ENCODE measurements around the gene C1orf35. TPM values are rescaled to one million over a fixed set of nuclear protein-coding genes. Genes with fewer than 3 reads are reported as not detected.

C1orf35 gene
- polyA plus RNA-seq, 3 donors: 6.9 to 34.2 (median 10.6) TPM

- WGBS (ENCODE audit: insufficient coverage): 75% methylated on average over 3 of the region's 3 CpGs
- intact Hi-C loops (cut with micrococcal nuclease): no loop called here
- Histone ChIP-seq H4K20me1 (ENCODE audit: insufficient read depth, low read length) (peaks cover 16% of the 10 kb centered on the region), H3K9ac (ENCODE audit: insufficient read depth, low read length, poor library complexity, severe bottlenecking) (no peak overlapping the region), H3K27ac (ENCODE audit: low read depth in 1 of 2, low read length in 2 of 2) (no peak overlapping the region), H3K79me2 (ENCODE audit: insufficient read depth, low read length) (no peaks in the 10 kb centered on the region), H3K4me3 (replicated peaks in 1 of 3; ENCODE audit: low read depth in 2 of 3, low read length in 3 of 3) (no peak overlapping the region), H3K27me3 (ENCODE audit: control insufficient read depth in 2 of 2, insufficient read depth in 2 of 2, low read length in 2 of 2) (peaks cover 4 to 19% of the 10 kb centered on the region in 2 donors), H3K4me2 (replicated peaks; ENCODE audit: extremely low read depth, low read length, poor library complexity, severe bottlenecking) (no peak overlapping the region), H2AFZ (ENCODE audit: insufficient read depth, low read depth, low read length, poor library complexity, severe bottlenecking) (no peak overlapping the region), H3K9me3 (replicated peaks in 1 of 2; ENCODE audit: control insufficient read depth in 1 of 2, insufficient read depth in 1 of 2, low read length in 2 of 2) (no peaks in the 10 kb centered on the region), H3K4me1 (ENCODE audit: control insufficient read depth in 1 of 2, insufficient read depth in 2 of 2, low read length in 2 of 2) (no peaks in the 10 kb centered on the region), H3K36me3 (replicated peaks in 1 of 2; ENCODE audit: control insufficient read depth in 1 of 2, insufficient read depth in 2 of 2, low read length in 2 of 2) (no peaks in the 10 kb centered on the region)
- peaks cover 20 to 40% (median 22%) of the 10 kb centered on the region in 3 donors for H3K27me3 Mint-ChIP-seq (ENCODE audit: low read depth in 3 of 3)
- H3K9me3 Mint-ChIP-seq: peaks cover 0 to 2% (median 0%) of the 10 kb centered on the region in 7 donors
- TF ChIP-seq CTCF (IDR thresholded peaks at IDR 0.05): no peak
- no peak for DNase-seq
- H3K36me3 Mint-ChIP-seq: no peaks in the 10 kb centered on the region
- no peak overlapping the region for H3K27ac Mint-ChIP-seq
- H3K4me1 Mint-ChIP-seq: no peaks in the 10 kb centered on the region
- H3K4me3 Mint-ChIP-seq: no peak overlapping the region
These were observed 32.3 kb downstream of the C1orf35 start for GRCh38 chr1:228070851-228071250.

- H3K36me3 ChIP-seq (replicated peaks in 1 of 2; ENCODE audit: control insufficient read depth in 1 of 2, insufficient read depth in 2 of 2, low read length in 2 of 2): no peaks in the 10 kb centered on the region
- H3K36me3 Mint-ChIP-seq: no peaks in the 10 kb centered on the region
- no peak overlapping the region for H3K9ac ChIP-seq (ENCODE audit: insufficient read depth, low read length, poor library complexity, severe bottlenecking)
- H3K4me1 Mint-ChIP-seq: no peaks in the 10 kb centered on the region
- DNase-seq: no peak
- H3K4me3 Mint-ChIP-seq: no peak overlapping the region
- WGBS (ENCODE audit: insufficient coverage): 54% methylated on average over 2 of the region's 2 CpGs
- H3K27me3 Mint-ChIP-seq (ENCODE audit: low read depth in 3 of 3): peaks cover 22 to 40% (median 22%) of the 10 kb centered on the region in 3 donors
- peaks cover 4 to 19% of the 10 kb centered on the region in 2 donors for H3K27me3 ChIP-seq (ENCODE audit: control insufficient read depth in 2 of 2, insufficient read depth in 2 of 2, low read length in 2 of 2)
- intact Hi-C loops (cut with micrococcal nuclease): no loop called here
- no peak overlapping the region for H3K4me3 ChIP-seq (replicated peaks in 1 of 3; ENCODE audit: low read depth in 2 of 3, low read length in 3 of 3)
- no peak overlapping the region for H2AFZ ChIP-seq (ENCODE audit: insufficient read depth, low read depth, low read length, poor library complexity, severe bottlenecking)
- no peaks in the 10 kb centered on the region for H3K9me3 ChIP-seq (replicated peaks in 1 of 2; ENCODE audit: control insufficient read depth in 1 of 2, insufficient read depth in 1 of 2, low read length in 2 of 2)
- peaks cover 0 to 2% (median 0%) of the 10 kb centered on the region in 7 donors for H3K9me3 Mint-ChIP-seq
- TF ChIP-seq CTCF (IDR thresholded peaks at IDR 0.05): no peak
- H4K20me1 ChIP-seq (ENCODE audit: insufficient read depth, low read length): peaks cover 13% of the 10 kb centered on the region
- H3K79me2 ChIP-seq (ENCODE audit: insufficient read depth, low read length): no peaks in the 10 kb centered on the region
- no peak overlapping the region for H3K27ac Mint-ChIP-seq
- no peaks in the 10 kb centered on the region for H3K4me1 ChIP-seq (ENCODE audit: control insufficient read depth in 1 of 2, insufficient read depth in 2 of 2, low read length in 2 of 2)
- H3K4me2 ChIP-seq (replicated peaks; ENCODE audit: extremely low read depth, low read length, poor library complexity, severe bottlenecking): no peak overlapping the region
- no peak overlapping the region for H3K27ac ChIP-seq (ENCODE audit: low read depth in 1 of 2, low read length in 2 of 2)
These were observed 33.0 kb downstream of the C1orf35 start for GRCh38 chr1:228070173-228070572.

Measured in CD14-positive monocyte (primary cell).